ENCODE results near the gene TTC17.
"Not testable (repeated sequence)": the region's sequence is repeated elsewhere in the genome, so short reads cannot be mapped to it uniquely, and the experiment has no call there.

Gene TTC17

GRCh38 chr11:43458486-43458885 lies 99.8 kb downstream of the TTC17 start:
- DNase-seq (ENCODE audit: low read depth) = no peak

GRCh38 chr11:43459246-43459645 lies 100.5 kb downstream of the TTC17 start:
- no peak for DNase-seq (ENCODE audit: low read depth)

GRCh38 chr11:43462359-43462758 lies 103.6 kb downstream of the TTC17 start:
- no peak for DNase-seq (ENCODE audit: low read depth)

GRCh38 chr11:43467958-43468357 lies 109.2 kb downstream of the TTC17 start:
- no peak for DNase-seq (ENCODE audit: low read depth)

GRCh38 chr11:43477491-43477890 lies 118.8 kb downstream of the TTC17 start:
- not testable (repeated sequence) for DNase-seq (ENCODE audit: low read depth)

- DNase-seq (ENCODE audit: low read depth) = no peak
Observed at GRCh38 chr11:43486141-43486540, 127.4 kb downstream of the TTC17 start.

GRCh38 chr11:43489869-43490465 lies 131.2 kb downstream of the TTC17 start:
- no peak for DNase-seq (ENCODE audit: low read depth)

GRCh38 chr11:43492701-43493100 lies 134.0 kb downstream of the TTC17 start:
- no peak for DNase-seq (ENCODE audit: low read depth)

- no peak for DNase-seq (ENCODE audit: low read depth)
Observed at GRCh38 chr11:43493431-43493830, 134.7 kb downstream of the TTC17 start.

GRCh38 chr11:43497144-43497543 lies 138.4 kb downstream of the TTC17 start:
- DNase-seq (ENCODE audit: low read depth) = no peak

GRCh38 chr11:43498561-43498960 lies 139.8 kb downstream of the TTC17 start:
- DNase-seq (ENCODE audit: low read depth) = no peak

- no peak for DNase-seq (ENCODE audit: low read depth)
Observed at GRCh38 chr11:43503417-43503816, 144.7 kb downstream of the TTC17 start.

- no peak for DNase-seq (ENCODE audit: low read depth)
Observed at GRCh38 chr11:43504316-43504950, 145.7 kb downstream of the TTC17 start.

- DNase-seq (ENCODE audit: low read depth) = no peak
Observed at GRCh38 chr11:43505171-43505570, 146.5 kb downstream of the TTC17 start.

GRCh38 chr11:43507171-43507570 lies 148.5 kb downstream of the TTC17 start:
- no peak for DNase-seq (ENCODE audit: low read depth)

GRCh38 chr11:43508511-43508918 lies 149.8 kb downstream of the TTC17 start:
- DNase-seq (ENCODE audit: low read depth) = peak; percentile 47

GRCh38 chr11:43511959-43512358 lies 153.2 kb downstream of the TTC17 start:
- no peak for DNase-seq (ENCODE audit: low read depth)

- DNase-seq (ENCODE audit: low read depth) = no peak
Observed at GRCh38 chr11:43515090-43515489, 156.4 kb downstream of the TTC17 start.

GRCh38 chr11:43516316-43516850 lies 157.7 kb downstream of the TTC17 start:
- no peak for DNase-seq (ENCODE audit: low read depth)

GRCh38 chr11:43517518-43517917 lies 158.8 kb downstream of the TTC17 start:
- DNase-seq (ENCODE audit: low read depth) = no peak

GRCh38 chr11:43518408-43519160 lies 159.9 kb downstream of the TTC17 start:
- no peak for DNase-seq (ENCODE audit: low read depth)

GRCh38 chr11:43521471-43521870 lies 162.8 kb downstream of the TTC17 start:
- no peak for DNase-seq (ENCODE audit: low read depth)

GRCh38 chr11:43523632-43524031 lies 164.9 kb downstream of the TTC17 start:
- DNase-seq (ENCODE audit: low read depth) = no peak

Data from GM04504 (cell line).